Right cardiac atrium (tissue), 5 donors: Measurements from ENCODE around the gene KRT6C. TPM values are rescaled to one million over a fixed set of nuclear protein-coding genes. Genes with fewer than 3 reads are reported as not detected.

ENCODE experiments used
- ATAC-seq, 2 donors: fragments of 200-7000 bp; cut with Tn5 transposase; one replicate each; pipeline versions ENCODE4 v1.8.0 to v1.9.1; 2020; ENCODE audit warnings: moderate library complexity in 2 of 2, mild to moderate bottlenecking in 1 of 2
- DNase-seq, 3 donors: peaks; one replicate each; pipeline ENCODE4 v3.0.0-alpha.2; 2020
- H3K27ac ChIP-seq: one replicate; pipeline ENCODE4 v1.5.1; 2013; ENCODE audit warnings: mild to moderate bottlenecking, low read length, control low read depth, moderate library complexity
- H3K27me3 ChIP-seq: one replicate; pipeline ENCODE4 v1.6.1; 2013; ENCODE audit not compliant: control insufficient read depth, insufficient read depth
- H3K4me1 ChIP-seq: one replicate; pipeline ENCODE4 v1.6.1; 2013; ENCODE audit warnings: low read length; ENCODE audit not compliant: control insufficient read depth, insufficient read depth
- H3K4me3 ChIP-seq: one replicate; pipeline ENCODE4 v1.5.1; 2013; ENCODE audit warnings: low read length, control low read depth
- H3K9me3 ChIP-seq: one replicate; pipeline ENCODE4 v1.6.1; 2013; ENCODE audit warnings: low read length; ENCODE audit not compliant: control insufficient read depth
- WGBS: extraction: QIAGEN DNeasy Blood & Tissue Kit; methylation state at CpG from one replicate; pipeline ENCODE4 v1.1.7; 2013; 5-methylcytosine and 5-hydroxymethylcytosine counted together
- intact Hi-C, 4 donors: fragments of 100-400 bp; cut with DNase I; formaldehyde crosslinking; loops; one replicate each; pipeline versions ENCODE4 v1.11.0 to v1.14.0; 2022 to 2023
- polyA plus RNA-seq: library from polyadenylated mRNA; stranded (reverse); fragments of 200-250 nt; gene quantifications from one replicate; pipeline ENCODE4 v1.2.3, GENCODE V29; 2013
- total RNA-seq, 4 donors: library from RNA; stranded (reverse); fragmentation: NEBNext Ultra II Directional; extraction: Animal tissue kit (Norgen Biotek cat#: 25700); gene quantifications; one replicate each; pipeline ENCODE4 v1.2.1, GENCODE V29; 2021
- donor health status: healthy with polysubstance abuse.
- donor health status: DM: no; HTN: yes; CAD: no.
- donor health status: DM: no; HTN: no; CAD: no.
- donor health status: DM: no; HTN: yes; CAD: no; lungs with severe emphysema.
- donor health status: DM: yes; HTN: yes; CAD: no.

The KRT6C gene
- total and polyA plus RNA-seq, 5 donors: not detected

- Histone ChIP-seq H3K4me3 (no peak overlapping the region), H3K27me3 (no peaks in the 10 kb centered on the region), H3K27ac (no peak overlapping the region), H3K4me1 (no peaks in the 10 kb centered on the region), H3K9me3 (no peaks in the 10 kb centered on the region)
- intact Hi-C loops: no loop called here
- WGBS: 92% methylated on average over 12 of the region's 12 CpGs
- ATAC-seq (no peak), DNase-seq (no peak)
Measured at GRCh38 chr12:52433501-52434080, 40.0 kb downstream of the KRT6C start.

- intact Hi-C loops: no loop called here
- H3K27me3 ChIP-seq: no peaks in the 10 kb centered on the region
- H3K27ac ChIP-seq: no peak overlapping the region
- no peaks in the 10 kb centered on the region for H3K9me3 ChIP-seq
- DNase-seq: no peak
- H3K4me3 ChIP-seq: no peak overlapping the region
- no peaks in the 10 kb centered on the region for H3K4me1 ChIP-seq
- 73% methylated on average over 6 of the region's 6 CpGs for WGBS
- ATAC-seq: no peak
Measured at GRCh38 chr12:52432559-52433207, 40.9 kb downstream of the KRT6C start.

- no peaks in the 10 kb centered on the region for H3K9me3 ChIP-seq
- H3K27me3 ChIP-seq: no peaks in the 10 kb centered on the region
- ATAC-seq (no peak), DNase-seq (no peak)
- intact Hi-C loops: no loop called here
- H3K4me1 ChIP-seq: no peaks in the 10 kb centered on the region
- H3K4me3 ChIP-seq: no peak overlapping the region
- 88% methylated on average over 10 of the region's 10 CpGs for WGBS
- H3K27ac ChIP-seq: no peak overlapping the region
Measured at GRCh38 chr12:52428121-52428520, 45.5 kb downstream of the KRT6C start.

GRCh38 chr12:52427083-52427482 is 46.5 kb downstream of the KRT6C start:
- H3K9me3 ChIP-seq: no peaks in the 10 kb centered on the region
- intact Hi-C loops: no loop called here
- no peaks in the 10 kb centered on the region for H3K27me3 ChIP-seq
- H3K27ac ChIP-seq: no peak overlapping the region
- DNase-seq: no peak
- no peaks in the 10 kb centered on the region for H3K4me1 ChIP-seq
- no peak overlapping the region for H3K4me3 ChIP-seq
- WGBS: 76% methylated on average over 1 of the region's 1 CpG
- no peak for ATAC-seq

GRCh38 chr12:52426034-52426433 is 47.6 kb downstream of the KRT6C start:
- intact Hi-C loops: no loop called here
- Histone ChIP-seq H3K9me3 (no peaks in the 10 kb centered on the region), H3K4me1 (no peaks in the 10 kb centered on the region), H3K4me3 (no peak overlapping the region), H3K27ac (no peak overlapping the region), H3K27me3 (no peaks in the 10 kb centered on the region)
- ATAC-seq (no peak), DNase-seq (no peak)
- 90% methylated on average over 2 of the region's 2 CpGs for WGBS

- no peak overlapping the region for H3K27ac ChIP-seq
- intact Hi-C loops: no loop called here
- no peak overlapping the region for H3K4me3 ChIP-seq
- H3K27me3 ChIP-seq: no peaks in the 10 kb centered on the region
- ATAC-seq (no peak), DNase-seq (no peak)
- no peaks in the 10 kb centered on the region for H3K4me1 ChIP-seq
- no peaks in the 10 kb centered on the region for H3K9me3 ChIP-seq
- 85% methylated on average over 5 of the region's 5 CpGs for WGBS
Measured at GRCh38 chr12:52425466-52425865, 48.1 kb downstream of the KRT6C start.

GRCh38 chr12:52423661-52424500 is 49.7 kb downstream of the KRT6C start:
- Histone ChIP-seq H3K27me3 (no peaks in the 10 kb centered on the region), H3K4me3 (no peak overlapping the region), H3K27ac (no peak overlapping the region), H3K9me3 (no peaks in the 10 kb centered on the region), H3K4me1 (no peaks in the 10 kb centered on the region)
- WGBS: 51% methylated on average over 11 of the region's 11 CpGs
- DNase-seq: peak; percentile 45 to 75 (median 68)
- intact Hi-C loops: no loop called here
- ATAC-seq: peak; percentile 78 to 84

- 54% methylated on average over 6 of the region's 6 CpGs for WGBS
- Histone ChIP-seq H3K27me3 (no peaks in the 10 kb centered on the region), H3K4me3 (no peak overlapping the region), H3K9me3 (no peaks in the 10 kb centered on the region), H3K27ac (no peak overlapping the region), H3K4me1 (no peaks in the 10 kb centered on the region)
- intact Hi-C loops: no loop called here
- ATAC-seq (peak in 1 of 2 donors; percentile 48), DNase-seq (no peak)
Measured at GRCh38 chr12:52423035-52423434, 50.6 kb downstream of the KRT6C start.

- Histone ChIP-seq H3K27ac (no peak overlapping the region), H3K4me3 (no peak overlapping the region), H3K27me3 (no peaks in the 10 kb centered on the region), H3K9me3 (no peaks in the 10 kb centered on the region), H3K4me1 (peaks cover 3% of the 10 kb centered on the region)
- intact Hi-C loops: no loop called here
- DNase-seq (no peak), ATAC-seq (no peak)
- 60% methylated on average over 1 of the region's 1 CpG for WGBS
Measured at GRCh38 chr12:52419656-52420055, 53.9 kb downstream of the KRT6C start.

GRCh38 chr12:52418576-52419110 is 55.0 kb downstream of the KRT6C start:
- Histone ChIP-seq H3K4me1 (peaks cover 3% of the 10 kb centered on the region), H3K9me3 (no peaks in the 10 kb centered on the region), H3K27me3 (no peaks in the 10 kb centered on the region), H3K27ac (no peak overlapping the region), H3K4me3 (no peak overlapping the region)
- no peak for ATAC-seq
- WGBS: 83% methylated on average over 4 of the region's 4 CpGs
- intact Hi-C loops: no loop called here
- peak in 1 of 3 donors; percentile 24 for DNase-seq
